WTC11 (cell line): ENCODE measurements around the gene TCF7L2.

ENCODE experiments used
- CTCF ChIP-seq: fragments of 200-600 bp; IDR thresholded peaks from 2 replicates; pipeline ENCODE4 v1.8.0; 2022; ENCODE audit warnings: antibody characterized with exemption
- E2F5 ChIP-seq: sonication (generic); formaldehyde crosslinking; IDR thresholded peaks from 2 replicates; pipeline ENCODE4 v1.8.1; 2022; ENCODE audit warnings: mild to moderate bottlenecking, moderate library complexity, missing genetic modification reagents
- NFYB ChIP-seq: sonication (generic); formaldehyde crosslinking; conservative IDR thresholded peaks from 2 replicates; pipeline ENCODE4 v1.8.0; 2022; ENCODE audit warnings: low read depth, missing genetic modification reagents
- NR1H2 ChIP-seq: sonication (generic); formaldehyde crosslinking; IDR thresholded peaks from 2 replicates; pipeline ENCODE4 v1.9.0; 2021; ENCODE audit warnings: mild to moderate bottlenecking, moderate library complexity, missing genetic modification reagents
- RELA ChIP-seq: sonication (generic); formaldehyde crosslinking; IDR thresholded peaks from 2 replicates; pipeline ENCODE4 v1.8.1; 2022; ENCODE audit warnings: missing genetic modification reagents, mild to moderate bottlenecking, borderline replicate concordance
- TEAD4 ChIP-seq: sonication (generic); formaldehyde crosslinking; IDR thresholded peaks from 2 replicates; pipeline ENCODE4 v1.8.0; 2022; ENCODE audit warnings: mild to moderate bottlenecking, missing genetic modification reagents
- ZBTB21 ChIP-seq: sonication (generic); formaldehyde crosslinking; IDR thresholded peaks from 2 replicates; pipeline ENCODE4 v1.8.1; 2023; ENCODE audit warnings: mild to moderate bottlenecking, missing genetic modification reagents, borderline replicate concordance
- ZNF232 ChIP-seq: sonication (generic); formaldehyde crosslinking; IDR thresholded peaks from 2 replicates; pipeline ENCODE4 v1.8.0; 2022; ENCODE audit warnings: mild to moderate bottlenecking, missing genetic modification reagents
- TF ChIP-seq, protein P1 (sequence below): sonication (generic); formaldehyde crosslinking; conservative IDR thresholded peaks from 2 replicates; pipeline ENCODE4 v1.8.1; 2022; ENCODE audit warnings: mild to moderate bottlenecking, missing genetic modification reagents
- TF ChIP-seq, protein P2 (sequence below): sonication (generic); formaldehyde crosslinking; IDR thresholded peaks from 2 replicates; pipeline ENCODE4 v1.8.0; 2023; ENCODE audit warnings: missing genetic modification reagents
- TF ChIP-seq, protein P3 (sequence below): fragments of 250-450 bp; sonication (Bioruptor Pico); IDR thresholded peaks from 2 replicates; pipeline ENCODE4 v1.9.0; 2021; ENCODE audit warnings: mild to moderate bottlenecking

GRCh38 chr10:113177936-113178335 is 227.9 kb downstream of the TCF7L2 start:
- no peak for TF ChIP-seq CTCF
- no peak for TF ChIP-seq RELA
- TF ChIP-seq, protein P1, sequence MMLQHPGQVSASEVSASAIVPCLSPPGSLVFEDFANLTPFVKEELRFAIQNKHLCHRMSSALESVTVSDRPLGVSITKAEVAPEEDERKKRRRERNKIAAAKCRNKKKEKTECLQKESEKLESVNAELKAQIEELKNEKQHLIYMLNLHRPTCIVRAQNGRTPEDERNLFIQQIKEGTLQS (CRISPR knock-in tag), result no peak
- TF ChIP-seq ZBTB21 (CRISPR knock-in tag), result no peak
- no peak for TF ChIP-seq NFYB (CRISPR knock-in tag)
- TF ChIP-seq, protein P2, sequence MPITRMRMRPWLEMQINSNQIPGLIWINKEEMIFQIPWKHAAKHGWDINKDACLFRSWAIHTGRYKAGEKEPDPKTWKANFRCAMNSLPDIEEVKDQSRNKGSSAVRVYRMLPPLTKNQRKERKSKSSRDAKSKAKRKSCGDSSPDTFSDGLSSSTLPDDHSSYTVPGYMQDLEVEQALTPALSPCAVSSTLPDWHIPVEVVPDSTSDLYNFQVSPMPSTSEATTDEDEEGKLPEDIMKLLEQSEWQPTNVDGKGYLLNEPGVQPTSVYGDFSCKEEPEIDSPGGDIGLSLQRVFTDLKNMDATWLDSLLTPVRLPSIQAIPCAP (CRISPR knock-in tag), result no peak
- TF ChIP-seq E2F5 (CRISPR knock-in tag), result no peak
- TF ChIP-seq ZNF232 (CRISPR knock-in tag), result no peak
- TF ChIP-seq, protein P3, sequence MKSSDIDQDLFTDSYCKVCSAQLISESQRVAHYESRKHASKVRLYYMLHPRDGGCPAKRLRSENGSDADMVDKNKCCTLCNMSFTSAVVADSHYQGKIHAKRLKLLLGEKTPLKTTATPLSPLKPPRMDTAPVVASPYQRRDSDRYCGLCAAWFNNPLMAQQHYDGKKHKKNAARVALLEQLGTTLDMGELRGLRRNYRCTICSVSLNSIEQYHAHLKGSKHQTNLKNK (CRISPR knock-in tag), result no peak
- no peak for TF ChIP-seq TEAD4 (CRISPR knock-in tag)
- no peak for TF ChIP-seq NR1H2
